Measurements from ENCODE around the gene SFSWAP.

The SFSWAP gene

DNA sequence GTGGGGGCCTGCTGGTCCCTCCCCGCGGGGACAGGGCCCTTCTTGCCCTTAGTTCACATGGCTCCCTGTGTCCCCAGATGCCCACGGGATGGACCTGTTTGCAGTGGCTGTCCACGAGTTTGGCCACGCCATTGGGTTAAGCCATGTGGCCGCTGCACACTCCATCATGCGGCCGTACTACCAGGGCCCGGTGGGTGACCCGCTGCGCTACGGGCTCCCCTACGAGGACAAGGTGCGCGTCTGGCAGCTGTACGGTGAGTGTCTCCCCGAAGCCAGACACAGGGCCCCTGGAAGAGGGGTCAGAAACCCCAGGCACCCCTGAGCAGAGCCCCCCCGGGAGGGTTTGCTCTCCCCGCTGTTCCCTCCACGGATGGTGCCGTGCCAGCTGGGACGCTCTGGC lies 130.7 kb downstream of the SFSWAP start:
- no peak for DNase-seq

DNA sequence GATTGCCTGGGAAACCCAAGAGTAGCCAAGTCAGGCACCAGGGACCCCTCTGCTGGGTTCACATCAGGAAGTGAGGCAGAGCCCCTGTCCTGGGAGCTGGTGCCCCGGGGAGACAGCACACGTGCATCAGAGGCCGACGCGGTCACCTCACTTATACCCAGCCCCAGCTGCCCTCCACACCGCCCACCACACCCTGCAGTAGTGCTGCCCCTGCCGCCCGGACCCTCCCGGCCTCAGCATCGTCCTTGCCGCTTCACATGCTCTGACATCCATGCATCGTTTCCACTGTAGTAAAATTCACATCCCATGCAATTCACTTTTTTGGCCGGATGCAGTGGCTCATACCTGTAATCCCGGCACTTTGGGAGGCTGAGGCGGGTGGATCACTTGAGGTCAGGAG lies 131.3 kb downstream of the SFSWAP start:
- DNase-seq: no peak

DNA sequence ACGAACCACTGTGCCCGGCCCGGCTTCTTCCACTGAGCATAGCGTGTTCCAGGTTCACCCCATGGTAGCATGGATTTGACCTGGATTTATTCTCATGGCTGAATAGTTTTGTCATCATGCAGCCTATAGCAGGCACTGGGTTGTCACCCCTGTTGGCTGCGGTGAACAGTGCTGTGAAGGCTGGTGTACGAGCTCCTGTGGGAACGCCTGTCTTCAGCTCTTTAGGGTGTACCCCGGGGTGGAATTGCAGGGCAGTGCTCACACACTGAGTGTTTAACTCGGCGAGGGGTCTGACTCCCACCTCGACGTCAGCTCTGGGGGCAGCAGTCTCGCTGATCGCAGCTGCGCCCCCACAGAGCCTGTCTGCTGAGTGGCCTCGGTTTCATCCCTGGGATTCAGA lies 132.6 kb downstream of the SFSWAP start:
- DNase-seq: no peak

DNA sequence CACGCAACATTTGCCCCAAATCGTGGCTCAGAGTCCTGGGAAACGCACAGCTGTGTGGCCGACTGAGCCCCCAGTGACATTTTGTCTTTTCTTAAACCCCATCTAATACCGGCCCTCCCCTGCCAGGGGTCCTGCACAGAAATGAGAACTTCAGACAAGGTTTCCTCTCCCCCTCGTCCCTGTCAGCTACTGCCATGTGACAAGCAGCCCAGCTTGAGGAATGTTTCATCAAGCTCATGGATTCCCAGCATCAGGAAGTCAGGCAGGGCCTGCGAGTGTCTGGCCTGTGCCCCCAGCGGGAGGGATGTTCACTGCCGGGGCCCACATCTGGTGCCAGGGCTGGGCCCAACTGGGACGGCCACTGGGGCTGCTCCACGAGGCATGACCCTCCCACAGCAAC lies 133.2 kb downstream of the SFSWAP start:
- DNase-seq: no peak

DNA sequence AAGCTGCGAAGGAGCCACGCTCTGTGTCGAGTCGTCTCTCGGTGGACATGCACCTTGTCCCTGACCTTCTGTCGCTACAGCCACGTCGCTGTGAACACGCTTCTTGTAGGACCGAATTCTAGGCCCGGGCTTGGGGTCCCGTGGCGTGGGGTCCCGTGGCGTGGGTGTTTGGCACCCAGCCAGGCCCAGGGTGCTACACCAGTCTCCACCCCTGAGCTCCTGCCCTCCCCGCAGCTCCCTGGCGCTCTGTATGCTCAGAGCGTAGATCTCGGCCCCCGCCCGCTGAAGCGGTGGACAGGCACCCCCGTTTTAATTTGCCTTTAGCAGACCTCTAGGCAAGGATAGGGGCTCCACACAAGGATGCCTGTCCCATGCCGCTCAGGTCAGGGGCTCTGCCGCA lies 133.8 kb downstream of the SFSWAP start:
- no peak for DNase-seq

DNA sequence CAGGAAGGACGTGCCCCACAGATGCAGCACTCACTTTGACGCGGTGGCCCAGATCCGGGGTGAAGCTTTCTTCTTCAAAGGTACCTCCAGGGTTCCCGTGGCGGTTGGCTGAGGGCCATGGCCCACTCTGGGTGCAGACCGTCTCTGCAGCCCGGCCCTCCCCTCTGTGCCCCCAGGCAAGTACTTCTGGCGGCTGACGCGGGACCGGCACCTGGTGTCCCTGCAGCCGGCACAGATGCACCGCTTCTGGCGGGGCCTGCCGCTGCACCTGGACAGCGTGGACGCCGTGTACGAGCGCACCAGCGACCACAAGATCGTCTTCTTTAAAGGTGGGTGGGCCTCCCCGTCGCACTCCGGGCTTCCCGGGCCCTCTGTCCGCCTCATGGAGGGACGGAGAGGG lies 134.2 kb downstream of the SFSWAP start:
- DNase-seq: peak; percentile 75

DNA sequence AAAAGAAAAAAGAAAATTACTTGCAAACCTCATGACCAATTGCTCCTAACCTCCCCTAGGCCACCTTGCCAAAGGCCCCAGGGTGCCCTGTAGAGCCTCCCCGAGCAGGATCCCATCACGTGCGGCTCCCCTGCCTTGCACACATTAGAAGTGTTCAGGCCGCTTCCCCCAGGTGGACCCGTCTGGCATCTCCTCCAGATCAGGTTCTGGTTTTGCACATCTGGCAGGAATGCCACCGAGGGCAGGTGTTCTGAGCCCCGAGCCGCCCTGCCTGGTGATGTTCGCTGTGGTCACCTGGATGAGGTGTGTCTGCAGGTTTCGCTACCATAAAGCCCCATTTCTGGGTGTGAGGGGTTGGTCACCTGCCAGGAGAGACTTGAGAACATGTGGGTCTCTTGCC lies 136.6 kb downstream of the SFSWAP start:
- peak; percentile 93 for DNase-seq

DNA sequence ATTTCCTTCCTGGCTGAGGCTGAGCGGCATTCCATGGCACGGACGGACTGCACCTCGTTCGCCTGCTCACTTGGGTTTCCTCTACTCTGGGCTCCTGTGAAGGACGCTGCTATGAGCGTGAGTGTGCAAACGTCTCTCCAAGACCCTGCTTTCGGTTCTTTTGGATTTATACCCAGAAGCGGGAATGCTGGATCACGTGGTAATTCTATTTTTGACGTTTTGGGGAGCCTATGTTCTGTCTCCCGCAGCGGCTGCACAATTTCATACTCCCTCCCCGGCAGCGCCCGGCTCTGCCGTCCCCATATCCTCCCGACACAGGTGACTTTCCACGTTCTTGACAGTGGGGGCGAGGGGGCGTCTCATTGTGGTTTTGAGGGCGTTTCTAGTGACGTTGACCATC lies 137.9 kb downstream of the SFSWAP start:
- no peak for DNase-seq

Measured in RPMI8226 (cell line).